ENCODE data around the gene MAP3K4.

DNA sequence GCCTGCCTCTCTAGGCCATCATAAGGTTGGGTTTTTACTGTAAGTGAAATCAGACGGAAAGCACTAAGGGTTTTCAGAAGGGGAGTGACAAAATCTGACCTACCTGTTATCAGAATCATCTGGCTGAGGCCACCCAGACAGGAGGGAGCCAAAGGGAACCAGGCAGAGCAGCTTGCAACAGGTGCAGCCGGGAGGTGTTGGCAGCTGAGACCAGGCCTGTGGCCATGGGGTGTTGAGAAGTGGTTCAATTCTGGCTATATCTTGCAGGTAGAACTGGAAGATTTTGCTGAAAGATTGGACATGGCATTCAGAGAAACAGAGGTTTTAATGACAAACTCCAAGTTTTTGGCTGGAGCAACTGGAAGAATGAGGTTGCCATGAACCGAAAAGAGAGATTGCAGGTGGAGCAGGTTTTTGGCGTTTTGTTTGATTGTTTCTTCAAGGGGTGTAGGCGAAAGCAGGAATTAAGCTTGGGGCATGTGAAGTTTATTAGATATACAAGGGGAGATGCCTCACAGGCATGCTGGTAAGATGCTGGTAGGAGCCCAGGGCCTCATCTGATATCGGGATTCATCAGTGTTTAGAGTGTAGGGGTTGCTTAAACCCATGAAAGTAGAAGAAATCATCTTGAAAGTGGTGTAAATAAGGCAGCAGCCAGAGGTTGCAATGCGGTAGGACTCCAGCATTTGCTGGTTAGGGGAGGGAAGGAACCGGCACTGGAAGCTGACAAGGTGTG lies 35.1 kb upstream of the MAP3K4 start:
- TF ChIP-seq, protein P1, sequence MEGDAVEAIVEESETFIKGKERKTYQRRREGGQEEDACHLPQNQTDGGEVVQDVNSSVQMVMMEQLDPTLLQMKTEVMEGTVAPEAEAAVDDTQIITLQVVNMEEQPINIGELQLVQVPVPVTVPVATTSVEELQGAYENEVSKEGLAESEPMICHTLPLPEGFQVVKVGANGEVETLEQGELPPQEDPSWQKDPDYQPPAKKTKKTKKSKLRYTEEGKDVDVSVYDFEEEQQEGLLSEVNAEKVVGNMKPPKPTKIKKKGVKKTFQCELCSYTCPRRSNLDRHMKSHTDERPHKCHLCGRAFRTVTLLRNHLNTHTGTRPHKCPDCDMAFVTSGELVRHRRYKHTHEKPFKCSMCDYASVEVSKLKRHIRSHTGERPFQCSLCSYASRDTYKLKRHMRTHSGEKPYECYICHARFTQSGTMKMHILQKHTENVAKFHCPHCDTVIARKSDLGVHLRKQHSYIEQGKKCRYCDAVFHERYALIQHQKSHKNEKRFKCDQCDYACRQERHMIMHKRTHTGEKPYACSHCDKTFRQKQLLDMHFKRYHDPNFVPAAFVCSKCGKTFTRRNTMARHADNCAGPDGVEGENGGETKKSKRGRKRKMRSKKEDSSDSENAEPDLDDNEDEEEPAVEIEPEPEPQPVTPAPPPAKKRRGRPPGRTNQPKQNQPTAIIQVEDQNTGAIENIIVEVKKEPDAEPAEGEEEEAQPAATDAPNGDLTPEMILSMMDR (conservative IDR thresholded peaks at IDR 0.05; ENCODE audit: low read length), result no peak
- no peak for TF ChIP-seq EZH2phosphoT487 (IDR thresholded peaks at IDR 0.05; ENCODE audit: borderline replicate concordance, low read depth, low read length)
